ENCODE data around the gene BCKDK.
"Not testable (repeated sequence)": the region's sequence is repeated elsewhere in the genome, so short reads cannot be mapped to it uniquely, and the experiment has no call there.

BCKDK gene

DNA sequence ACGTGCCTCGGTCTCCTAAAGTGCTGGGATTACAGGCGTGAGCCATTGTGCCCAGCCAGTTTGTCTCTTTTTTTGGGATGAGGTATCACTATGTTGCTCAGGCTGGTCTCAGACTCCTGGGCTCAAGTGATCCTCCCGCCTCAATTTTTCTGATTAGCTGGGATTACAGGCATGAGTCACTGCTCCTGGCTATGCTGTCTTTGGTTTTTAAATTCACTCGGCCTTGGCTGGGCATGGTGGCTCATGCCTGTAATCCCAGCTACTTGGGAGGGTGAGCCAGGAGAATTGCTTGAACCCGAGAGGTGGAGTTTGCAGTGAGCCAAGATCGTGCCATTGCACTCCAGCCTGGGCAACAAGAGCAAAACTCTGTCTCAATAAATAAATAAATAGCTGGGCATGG is 36.2 kb downstream of the BCKDK start:
- DNase-seq = not testable (repeated sequence)

GRCh38 chr16:31145398-31145990 is 37.3 kb downstream of the BCKDK start:
- no peak for DNase-seq

DNA sequence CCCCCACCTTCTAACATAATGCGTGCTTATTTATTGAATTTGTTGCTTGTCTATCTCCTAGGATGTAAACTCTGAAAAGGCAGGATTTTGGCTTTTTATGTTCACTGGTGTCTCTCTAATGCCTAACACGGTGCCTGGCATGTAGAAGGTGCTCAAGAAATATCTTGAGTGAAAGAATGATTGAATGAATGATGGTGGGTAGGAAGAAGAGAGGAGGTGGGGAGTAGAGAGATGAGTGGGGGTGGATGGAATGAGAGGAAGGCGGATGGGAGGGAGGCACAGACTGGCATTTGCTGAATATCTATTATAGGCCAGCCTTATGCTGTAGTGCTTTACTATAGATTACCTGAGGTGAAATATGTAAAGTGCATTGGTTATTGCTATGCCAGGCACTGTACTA is 39.4 kb downstream of the BCKDK start:
- DNase-seq = no peak

GRCh38 chr16:31148281-31148728 is 40.1 kb downstream of the BCKDK start:
- DNase-seq = peak in 1 of 2 experiments; percentile 28

- DNase-seq = no peak
These were observed 40.7 kb downstream of the BCKDK start for GRCh38 chr16:31148896-31149295.

DNA sequence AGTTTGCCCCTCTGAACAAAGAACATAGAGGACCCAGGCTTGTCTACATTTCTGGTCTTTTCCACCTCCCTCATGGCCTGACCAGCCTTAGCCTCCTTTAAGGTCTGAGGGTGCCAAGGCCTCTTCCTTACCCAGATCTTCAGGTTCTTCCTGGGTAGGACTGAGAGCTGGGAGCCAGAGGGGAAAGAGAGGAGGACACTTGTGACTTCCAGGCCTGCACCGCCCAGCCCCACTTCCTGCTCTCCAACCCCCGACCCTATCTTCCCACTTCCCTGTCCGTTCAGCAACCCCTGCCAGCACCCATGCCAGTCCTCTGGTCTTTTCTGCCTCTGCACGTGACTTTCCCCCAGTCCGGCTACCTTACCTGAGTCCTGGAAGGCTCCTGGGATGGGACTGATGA is 41.1 kb downstream of the BCKDK start:
- DNase-seq = no peak

- no peak for DNase-seq
These were observed 42.0 kb downstream of the BCKDK start, which contains the start of gene PRSS36 for GRCh38 chr16:31149894-31150890. TSS of gene PRSS36 (minus strand) at chr16:31150066. CDS start at chr16:31150035, 31 bp downstream.

GRCh38 chr16:31150976-31151375 is 42.8 kb downstream of the BCKDK start:
- DNase-seq = not testable (repeated sequence)

DNA sequence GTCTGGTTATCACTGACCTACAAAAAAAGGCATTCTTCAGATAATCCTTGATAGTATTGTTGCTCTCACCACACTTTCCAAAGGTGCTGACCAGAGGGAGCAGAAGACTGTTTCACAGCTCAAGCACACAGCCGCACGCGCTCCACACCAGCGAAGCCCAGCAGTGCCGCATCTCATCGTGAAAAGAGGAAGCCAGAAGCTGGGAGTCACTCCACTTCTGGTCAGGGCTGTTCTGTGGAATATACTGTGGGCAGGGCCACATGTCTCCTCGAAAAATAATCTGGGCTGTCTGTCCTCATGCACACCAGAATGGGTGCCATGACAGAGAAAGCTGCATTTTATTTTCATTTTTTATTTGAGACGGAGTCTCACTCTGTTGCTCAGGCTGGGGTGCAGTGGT is 49.0 kb downstream of the BCKDK start:
- no peak for DNase-seq

Measured in activated T-cell treated with anti-CD3 and anti-CD28 coated beads, Interleukin-2, amount 50 U/mL, for 48 hours (primary cell).